ENCODE data around the gene ACSS1.

ACSS1 gene

DNA sequence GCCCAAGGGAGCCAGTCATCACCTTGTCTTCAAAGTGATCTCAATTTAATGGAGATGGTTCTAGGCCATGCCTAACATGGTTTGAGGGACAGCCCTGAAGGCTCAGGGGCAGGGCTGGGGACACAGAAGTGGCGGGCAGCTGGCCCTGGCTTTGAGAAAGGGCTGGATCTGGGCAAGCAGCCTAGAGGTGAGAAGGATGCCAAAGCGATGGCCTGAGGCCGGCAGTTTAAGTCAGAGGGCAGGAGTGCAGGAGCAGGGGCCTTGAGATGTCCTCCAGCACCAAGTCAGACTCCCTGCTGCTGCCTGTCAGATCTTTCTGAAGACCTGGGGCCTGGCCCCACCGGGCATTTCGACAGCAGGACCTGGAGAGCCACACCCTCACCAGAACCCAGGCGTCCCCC, 37.0 kb downstream of the ACSS1 start:
- CTCF ChIA-PET, result no interaction called here
- POLR2A ChIA-PET, result no interaction called here

DNA sequence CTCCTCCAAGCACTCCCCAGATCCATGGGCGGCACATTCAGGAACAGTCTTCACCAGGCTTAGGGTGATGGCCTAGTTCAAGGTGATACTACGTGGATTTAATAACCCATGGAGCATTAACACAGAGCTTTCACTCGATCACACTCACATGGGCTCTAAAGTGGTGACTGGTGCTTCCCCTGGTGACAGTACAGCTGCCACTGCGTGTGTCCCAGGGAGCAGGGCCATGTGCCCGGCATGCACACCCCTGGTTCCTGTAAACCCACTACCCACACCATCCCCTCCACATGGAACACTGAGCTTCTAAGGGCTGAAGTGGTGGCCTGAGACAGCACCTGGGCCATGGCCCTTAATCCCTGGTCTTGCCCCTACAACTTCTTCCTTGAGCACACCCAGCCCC, 37.6 kb downstream of the ACSS1 start:
- no peak for DNase-seq (ENCODE audit: low read depth, low spot score)
- ChIA-PET POLR2A (no interaction called here), CTCF (interaction anchor here (1.2 to 2.1 kb wide), 2 partner anchors 26 to 45 kb away, joined by 3 to 7 read pairs; no protein-coding TSS in a partner anchor)
- no peak overlapping the region for H3K4me3 ChIP-seq (ENCODE audit: low read depth, low read length)
- TF ChIP-seq, protein P1, sequence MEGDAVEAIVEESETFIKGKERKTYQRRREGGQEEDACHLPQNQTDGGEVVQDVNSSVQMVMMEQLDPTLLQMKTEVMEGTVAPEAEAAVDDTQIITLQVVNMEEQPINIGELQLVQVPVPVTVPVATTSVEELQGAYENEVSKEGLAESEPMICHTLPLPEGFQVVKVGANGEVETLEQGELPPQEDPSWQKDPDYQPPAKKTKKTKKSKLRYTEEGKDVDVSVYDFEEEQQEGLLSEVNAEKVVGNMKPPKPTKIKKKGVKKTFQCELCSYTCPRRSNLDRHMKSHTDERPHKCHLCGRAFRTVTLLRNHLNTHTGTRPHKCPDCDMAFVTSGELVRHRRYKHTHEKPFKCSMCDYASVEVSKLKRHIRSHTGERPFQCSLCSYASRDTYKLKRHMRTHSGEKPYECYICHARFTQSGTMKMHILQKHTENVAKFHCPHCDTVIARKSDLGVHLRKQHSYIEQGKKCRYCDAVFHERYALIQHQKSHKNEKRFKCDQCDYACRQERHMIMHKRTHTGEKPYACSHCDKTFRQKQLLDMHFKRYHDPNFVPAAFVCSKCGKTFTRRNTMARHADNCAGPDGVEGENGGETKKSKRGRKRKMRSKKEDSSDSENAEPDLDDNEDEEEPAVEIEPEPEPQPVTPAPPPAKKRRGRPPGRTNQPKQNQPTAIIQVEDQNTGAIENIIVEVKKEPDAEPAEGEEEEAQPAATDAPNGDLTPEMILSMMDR (IDR thresholded peaks at IDR 0.05; ENCODE audit: insufficient read depth, low read length, missing control alignments), result no peak

More for the DNA sequence above, 37.0 kb downstream of the ACSS1 start:
- H3K4me3 ChIP-seq (ENCODE audit: low read depth, low read length), result no peak overlapping the region
- no peak for DNase-seq (ENCODE audit: low read depth, low spot score)
- TF ChIP-seq, protein P1 (IDR thresholded peaks at IDR 0.05; ENCODE audit: insufficient read depth, low read length, missing control alignments), result no peak

DNA sequence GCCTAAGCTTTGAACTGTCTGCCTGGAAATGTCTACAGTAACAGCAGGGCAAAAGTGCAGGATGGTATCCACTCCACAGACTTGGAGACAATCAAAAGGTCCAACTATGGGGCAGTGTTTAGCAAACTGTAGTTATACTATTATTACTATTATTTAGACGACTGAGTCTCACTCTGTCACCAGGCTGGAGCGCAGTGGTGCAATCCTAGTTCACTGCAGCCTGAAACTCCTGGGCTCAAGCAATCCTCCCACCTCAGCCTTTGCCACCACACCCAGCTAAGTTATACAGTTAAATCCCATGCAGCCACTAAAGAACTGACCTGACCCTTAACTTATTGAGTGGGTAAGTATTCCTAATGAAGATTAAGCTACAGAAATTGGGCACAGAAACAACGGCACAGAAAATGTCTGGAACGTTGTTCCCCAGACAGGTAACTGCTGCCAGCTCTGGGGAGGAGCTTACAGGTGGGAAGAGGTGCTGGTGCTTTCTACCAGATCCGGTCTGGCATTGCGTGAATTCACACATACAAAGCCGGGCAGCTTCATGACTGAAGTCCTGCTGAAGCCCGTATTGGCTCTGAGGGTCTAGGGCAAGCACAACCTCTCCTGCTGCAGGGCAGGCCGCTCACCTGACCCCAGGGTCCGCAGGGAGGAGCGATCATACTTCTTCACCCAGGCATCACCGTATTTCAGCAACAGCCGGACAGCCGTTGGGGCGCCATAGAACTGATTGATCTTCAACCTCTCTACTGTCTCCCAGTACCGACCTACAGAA, 38.4 kb downstream of the ACSS1 start:
- no peak for DNase-seq (ENCODE audit: low read depth, low spot score)
- TF ChIP-seq, protein P1 (IDR thresholded peaks at IDR 0.05; ENCODE audit: insufficient read depth, low read length, missing control alignments), result no peak
- POLR2A ChIA-PET, result no interaction called here
- CTCF ChIA-PET, result interaction anchor here (1.2 to 2.1 kb wide), 2 partner anchors 26 to 45 kb away, joined by 3 to 7 read pairs; no protein-coding TSS in a partner anchor
- H3K4me3 ChIP-seq (ENCODE audit: low read depth, low read length), result no peak overlapping the region

DNA sequence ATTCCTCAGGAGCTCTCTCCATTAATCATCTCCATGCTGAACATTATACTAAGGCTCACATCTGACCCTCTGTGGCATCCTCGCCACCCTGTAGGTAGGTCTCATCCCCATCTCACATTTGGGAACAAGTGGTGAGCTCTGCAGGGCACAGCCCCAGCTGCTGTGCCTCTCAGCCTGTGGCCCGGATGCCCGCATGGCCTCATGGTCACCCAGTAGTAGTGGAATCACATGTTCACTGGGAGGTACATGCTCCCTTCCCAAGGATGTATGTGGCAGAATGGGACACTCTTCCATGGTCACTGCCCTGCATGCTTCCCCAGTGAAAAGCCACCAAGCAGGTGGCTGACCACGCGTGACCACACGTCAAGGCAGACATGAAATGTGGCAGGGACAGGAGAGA, 39.1 kb downstream of the ACSS1 start:
- DNase-seq (ENCODE audit: low read depth, low spot score), result no peak
- POLR2A ChIA-PET, result no interaction called here
- H3K4me3 ChIP-seq (ENCODE audit: low read depth, low read length), result no peak overlapping the region
- TF ChIP-seq, protein P1 (IDR thresholded peaks at IDR 0.05; ENCODE audit: insufficient read depth, low read length, missing control alignments), result no peak
- CTCF ChIA-PET, result interaction anchor here (2.1 kb wide), 1 partner anchor 46 kb away, joined by 7 read pairs; no protein-coding TSS in a partner anchor

DNA sequence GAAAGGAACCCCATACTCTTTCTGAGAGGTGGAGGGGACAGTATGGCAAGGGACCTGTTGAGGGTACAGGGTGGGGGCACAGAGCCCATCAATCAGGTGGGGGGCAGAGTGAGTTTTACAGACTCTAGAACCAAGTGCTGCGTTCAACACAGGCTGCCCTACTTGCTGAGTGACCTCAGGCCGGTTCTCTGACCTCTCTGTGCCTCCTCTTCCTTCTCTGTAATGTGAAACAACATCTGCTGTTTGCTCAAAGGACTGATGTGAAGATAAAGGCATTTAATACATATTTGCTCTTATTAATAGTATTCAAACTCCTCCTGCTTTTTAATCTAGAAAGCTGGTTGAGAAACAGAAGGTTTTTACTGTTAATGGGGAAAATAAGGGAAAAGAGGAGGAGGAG, 39.5 kb downstream of the ACSS1 start:
- TF ChIP-seq, protein P1 (IDR thresholded peaks at IDR 0.05; ENCODE audit: insufficient read depth, low read length, missing control alignments), result no peak
- CTCF ChIA-PET, result interaction anchor here (2.1 kb wide), 1 partner anchor 46 kb away, joined by 7 read pairs; no protein-coding TSS in a partner anchor
- no peak overlapping the region for H3K4me3 ChIP-seq (ENCODE audit: low read depth, low read length)
- no peak for DNase-seq (ENCODE audit: low read depth, low spot score)
- POLR2A ChIA-PET, result no interaction called here

DNA sequence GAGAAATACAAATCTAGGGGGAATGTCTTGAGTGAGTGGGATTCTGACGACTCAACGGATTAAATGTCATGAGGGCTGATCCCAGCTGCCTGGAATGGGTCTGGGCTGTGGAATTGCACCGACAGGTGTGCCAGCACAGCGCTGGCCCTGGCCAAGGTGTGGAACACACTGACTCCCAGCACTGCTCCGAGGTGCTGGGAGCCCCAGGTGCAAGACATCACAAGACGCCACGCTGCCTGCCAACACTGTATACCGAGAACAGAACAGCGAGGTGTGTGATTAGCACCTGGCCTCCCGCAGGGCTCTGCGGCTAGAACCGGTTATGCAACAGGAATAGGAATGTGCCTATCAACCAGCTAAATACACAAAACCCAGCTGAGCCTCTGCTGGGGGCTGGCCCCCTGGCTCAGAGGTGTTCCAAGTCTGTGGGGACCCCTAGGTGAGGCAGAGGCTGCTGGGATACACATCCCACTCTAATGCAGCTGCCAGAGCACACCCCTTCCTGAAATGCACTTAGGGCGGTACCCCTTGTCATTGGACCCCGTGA, 40.6 kb downstream of the ACSS1 start:
- no peak for DNase-seq (ENCODE audit: low read depth, low spot score)
- TF ChIP-seq, protein P1 (IDR thresholded peaks at IDR 0.05; ENCODE audit: insufficient read depth, low read length, missing control alignments), result no peak
- ChIA-PET POLR2A (no interaction called here), CTCF (interaction anchor here (1.3 kb wide), 1 partner anchor 23 kb away, joined by 5 read pairs; no protein-coding TSS in a partner anchor)
- no peak overlapping the region for H3K4me3 ChIP-seq (ENCODE audit: low read depth, low read length)
